Fibroblast of the aortic adventitia (primary cell): ENCODE measurements around the gene VSTM1. TPM values are rescaled to one million over a fixed set of nuclear protein-coding genes. Genes with fewer than 3 reads are reported as not detected.

Experiments
- DNase-seq: peaks from one replicate; pipeline ENCODE4 v3.0.0-alpha.2; 2010; ENCODE audit warnings: low read depth
- H3K4me3 ChIP-seq: 2 replicates; pipeline ENCODE4 v1.5.1; 2011; ENCODE audit warnings: low read depth, mild to moderate bottlenecking, control low read depth, low read length, moderate library complexity
- total RNA-seq: library from RNA; depleted of rRNA; stranded (reverse); fragments of >200 nt; gene quantifications from 2 replicates; pipeline ENCODE4 v1.2.3, GENCODE V29; 2012; ENCODE audit warnings: low replicate concordance
- TF ChIP-seq, protein P1 (sequence below): IDR thresholded peaks from 2 replicates; pipeline ENCODE4 v1.5.1; 2011; ENCODE audit warnings: mild to moderate bottlenecking, low read length, control low read depth, inconsistent platforms; ENCODE audit not compliant: insufficient read depth

VSTM1 gene
- total RNA-seq, 1 donor: not detected

DNA sequence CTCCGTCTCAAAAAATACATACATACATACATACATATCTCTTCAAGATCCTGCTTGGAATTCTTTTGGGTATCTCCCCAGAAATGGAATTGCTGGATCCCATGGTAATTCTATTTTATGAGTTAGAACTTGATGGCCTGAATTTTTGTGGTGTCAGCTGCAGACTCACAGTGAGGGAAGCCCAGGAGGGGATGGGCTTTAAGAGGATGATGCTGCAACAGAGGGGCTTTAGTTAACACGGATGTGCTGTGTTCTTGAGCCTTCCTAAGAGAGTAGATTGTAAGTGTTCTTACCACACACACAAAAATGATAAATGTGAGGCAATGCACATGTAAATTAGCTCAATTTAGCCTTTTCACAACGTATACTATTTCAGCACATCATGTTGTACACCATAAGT is 40.5 kb downstream of the VSTM1 start:
- TF ChIP-seq, protein P1, sequence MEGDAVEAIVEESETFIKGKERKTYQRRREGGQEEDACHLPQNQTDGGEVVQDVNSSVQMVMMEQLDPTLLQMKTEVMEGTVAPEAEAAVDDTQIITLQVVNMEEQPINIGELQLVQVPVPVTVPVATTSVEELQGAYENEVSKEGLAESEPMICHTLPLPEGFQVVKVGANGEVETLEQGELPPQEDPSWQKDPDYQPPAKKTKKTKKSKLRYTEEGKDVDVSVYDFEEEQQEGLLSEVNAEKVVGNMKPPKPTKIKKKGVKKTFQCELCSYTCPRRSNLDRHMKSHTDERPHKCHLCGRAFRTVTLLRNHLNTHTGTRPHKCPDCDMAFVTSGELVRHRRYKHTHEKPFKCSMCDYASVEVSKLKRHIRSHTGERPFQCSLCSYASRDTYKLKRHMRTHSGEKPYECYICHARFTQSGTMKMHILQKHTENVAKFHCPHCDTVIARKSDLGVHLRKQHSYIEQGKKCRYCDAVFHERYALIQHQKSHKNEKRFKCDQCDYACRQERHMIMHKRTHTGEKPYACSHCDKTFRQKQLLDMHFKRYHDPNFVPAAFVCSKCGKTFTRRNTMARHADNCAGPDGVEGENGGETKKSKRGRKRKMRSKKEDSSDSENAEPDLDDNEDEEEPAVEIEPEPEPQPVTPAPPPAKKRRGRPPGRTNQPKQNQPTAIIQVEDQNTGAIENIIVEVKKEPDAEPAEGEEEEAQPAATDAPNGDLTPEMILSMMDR: no peak
- no peak overlapping the region for H3K4me3 ChIP-seq
- peak; percentile 17 for DNase-seq

DNA sequence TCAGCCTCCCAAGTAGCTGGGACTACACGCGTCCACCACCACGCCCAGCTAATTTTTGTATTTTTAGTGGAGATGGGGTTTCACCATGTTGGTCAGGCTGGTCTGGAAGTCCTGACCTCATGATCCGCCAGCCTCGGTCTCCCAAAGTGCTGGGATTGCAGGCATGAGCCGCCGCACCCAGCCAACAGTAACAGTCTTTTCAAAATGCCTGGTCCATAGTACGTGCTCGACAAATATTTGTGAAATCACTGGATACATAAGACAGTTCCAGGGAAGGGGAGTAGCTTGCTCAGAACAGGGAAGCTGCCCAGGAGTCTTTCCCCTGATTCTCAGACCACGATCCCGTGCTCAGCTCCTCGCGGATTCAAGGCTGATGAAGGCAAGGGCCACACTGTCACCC is 41.8 kb downstream of the VSTM1 start:
- no peak overlapping the region for H3K4me3 ChIP-seq
- TF ChIP-seq, protein P1: no peak
- no peak for DNase-seq

DNA sequence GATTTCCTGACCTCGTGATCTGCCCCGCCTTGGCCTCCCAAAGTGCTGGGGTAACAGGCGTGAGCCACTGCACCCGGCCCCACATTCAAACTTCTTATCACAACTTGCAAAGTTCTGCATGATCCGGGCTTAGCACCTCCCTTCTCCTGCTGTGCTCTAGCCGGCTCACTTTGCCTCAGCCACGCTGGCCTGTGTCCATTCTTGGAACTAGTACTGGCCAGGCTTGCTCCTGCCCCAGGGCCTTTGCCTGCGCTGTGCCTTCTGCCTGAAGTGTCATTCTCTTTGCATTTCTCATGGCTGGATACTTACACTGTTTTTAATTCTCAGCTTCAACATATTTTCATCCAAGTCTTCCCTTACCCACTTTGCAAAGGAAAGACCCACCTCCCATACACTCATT is 42.3 kb downstream of the VSTM1 start:
- no peak overlapping the region for H3K4me3 ChIP-seq
- TF ChIP-seq, protein P1: no peak
- no peak for DNase-seq

DNA sequence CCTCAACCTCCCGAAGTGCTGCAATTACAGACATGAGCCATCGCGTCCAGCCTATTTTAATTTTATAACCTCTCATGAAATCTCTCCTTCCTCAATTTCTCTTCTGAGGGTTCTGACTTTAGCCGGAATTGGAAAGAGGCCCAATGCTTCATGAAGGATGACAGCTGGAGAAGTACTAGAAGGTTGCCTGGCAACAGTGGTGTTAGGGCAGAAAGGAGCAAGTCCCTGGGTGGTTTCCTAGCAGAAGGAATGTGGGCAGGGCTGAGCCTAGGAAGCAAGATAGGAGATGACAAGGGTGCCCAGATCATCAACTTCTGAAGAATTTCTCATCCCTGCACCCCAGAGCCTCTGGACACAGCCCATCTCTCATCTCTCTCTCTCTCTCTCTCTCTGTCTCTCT is 46.4 kb downstream of the VSTM1 start:
- DNase-seq: peak; percentile 66
- TF ChIP-seq, protein P1: no peak
- H3K4me3 ChIP-seq: no peak overlapping the region

DNA sequence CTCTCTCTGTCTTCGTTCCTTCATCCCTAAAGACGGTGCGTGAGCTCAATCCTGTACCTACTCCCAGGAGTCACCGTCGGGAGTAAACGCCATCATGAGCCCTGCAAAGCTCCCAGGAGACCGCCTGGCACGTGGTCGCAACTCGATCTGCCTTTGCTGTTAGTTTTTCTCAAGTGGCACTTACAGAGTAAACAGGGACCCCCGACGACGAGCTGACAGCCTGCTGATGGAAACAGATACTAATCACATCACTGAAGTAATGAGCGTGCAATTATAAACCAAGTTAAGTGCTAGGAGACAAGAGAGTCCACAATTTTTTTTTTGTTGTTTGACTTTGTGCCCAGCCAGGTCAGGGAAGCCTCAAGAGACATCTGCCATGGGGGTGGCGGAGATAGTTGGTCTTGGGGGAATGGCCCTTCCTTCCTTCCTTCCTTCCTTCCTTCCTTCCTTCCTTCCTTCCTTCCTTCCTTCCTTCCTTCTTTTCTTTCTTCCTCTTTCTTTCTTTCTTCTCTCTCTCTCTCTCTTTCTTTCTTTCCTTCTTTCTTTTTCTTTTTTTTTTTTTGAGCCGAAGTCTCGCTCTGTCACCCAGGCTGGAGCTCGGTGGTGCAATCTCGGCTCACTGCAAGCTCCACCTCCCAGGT is 48.7 kb downstream of the VSTM1 start:
- no peak overlapping the region for H3K4me3 ChIP-seq
- TF ChIP-seq, protein P1: no peak
- no peak for DNase-seq

DNA sequence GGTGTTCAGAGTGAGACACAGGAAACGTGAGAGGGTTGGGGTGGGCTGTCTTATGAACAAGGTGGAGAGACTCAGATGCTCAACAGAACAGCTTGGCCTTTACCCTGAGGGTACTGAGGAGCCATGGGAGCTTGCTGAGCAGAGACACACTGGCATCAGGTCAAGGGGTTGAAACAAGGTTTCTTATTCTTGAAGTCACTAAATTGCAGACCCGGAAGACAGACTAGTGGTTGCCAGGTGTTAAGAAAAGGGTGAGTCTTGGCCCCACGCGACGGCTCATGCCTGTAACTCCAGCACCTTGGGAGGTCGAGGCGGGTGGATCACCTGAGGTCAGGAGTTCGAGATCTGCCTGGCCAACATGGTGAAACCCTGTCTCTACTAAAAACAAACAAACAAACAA is 49.8 kb downstream of the VSTM1 start:
- H3K4me3 ChIP-seq: no peak overlapping the region
- DNase-seq: no peak
- TF ChIP-seq, protein P1: no peak
